Measurements from ENCODE around the gene VGLL4.

VGLL4 gene

DNA sequence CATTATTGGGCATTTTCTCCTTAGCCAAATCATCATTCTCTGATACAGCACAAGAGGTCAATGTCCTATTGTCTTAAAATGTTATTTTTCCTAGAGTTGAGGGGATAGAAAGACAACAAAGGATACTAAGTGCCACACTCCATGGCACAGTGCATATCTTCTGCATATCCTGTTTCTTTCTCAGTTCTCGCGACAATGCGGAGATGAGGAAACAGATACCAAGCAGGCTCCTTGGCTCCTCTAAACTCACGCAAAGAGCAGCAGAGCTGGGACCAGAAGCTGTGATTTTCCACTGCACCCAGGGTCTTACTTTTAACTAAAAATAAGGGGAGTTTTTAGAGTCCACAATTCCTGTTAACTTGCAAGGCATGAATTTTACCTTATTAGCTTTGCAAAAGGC, 10.5 kb upstream of the VGLL4 start:
- H3K4me3 ChIP-seq (ENCODE audit: control insufficient read depth, low read depth, low read length): no peak overlapping the region
- DNase-seq (ENCODE audit: low read depth): no peak
- TF ChIP-seq, protein P1, sequence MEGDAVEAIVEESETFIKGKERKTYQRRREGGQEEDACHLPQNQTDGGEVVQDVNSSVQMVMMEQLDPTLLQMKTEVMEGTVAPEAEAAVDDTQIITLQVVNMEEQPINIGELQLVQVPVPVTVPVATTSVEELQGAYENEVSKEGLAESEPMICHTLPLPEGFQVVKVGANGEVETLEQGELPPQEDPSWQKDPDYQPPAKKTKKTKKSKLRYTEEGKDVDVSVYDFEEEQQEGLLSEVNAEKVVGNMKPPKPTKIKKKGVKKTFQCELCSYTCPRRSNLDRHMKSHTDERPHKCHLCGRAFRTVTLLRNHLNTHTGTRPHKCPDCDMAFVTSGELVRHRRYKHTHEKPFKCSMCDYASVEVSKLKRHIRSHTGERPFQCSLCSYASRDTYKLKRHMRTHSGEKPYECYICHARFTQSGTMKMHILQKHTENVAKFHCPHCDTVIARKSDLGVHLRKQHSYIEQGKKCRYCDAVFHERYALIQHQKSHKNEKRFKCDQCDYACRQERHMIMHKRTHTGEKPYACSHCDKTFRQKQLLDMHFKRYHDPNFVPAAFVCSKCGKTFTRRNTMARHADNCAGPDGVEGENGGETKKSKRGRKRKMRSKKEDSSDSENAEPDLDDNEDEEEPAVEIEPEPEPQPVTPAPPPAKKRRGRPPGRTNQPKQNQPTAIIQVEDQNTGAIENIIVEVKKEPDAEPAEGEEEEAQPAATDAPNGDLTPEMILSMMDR (conservative IDR thresholded peaks at IDR 0.05; ENCODE audit: control insufficient read depth, insufficient read depth, low read depth, low read length): no peak

DNA sequence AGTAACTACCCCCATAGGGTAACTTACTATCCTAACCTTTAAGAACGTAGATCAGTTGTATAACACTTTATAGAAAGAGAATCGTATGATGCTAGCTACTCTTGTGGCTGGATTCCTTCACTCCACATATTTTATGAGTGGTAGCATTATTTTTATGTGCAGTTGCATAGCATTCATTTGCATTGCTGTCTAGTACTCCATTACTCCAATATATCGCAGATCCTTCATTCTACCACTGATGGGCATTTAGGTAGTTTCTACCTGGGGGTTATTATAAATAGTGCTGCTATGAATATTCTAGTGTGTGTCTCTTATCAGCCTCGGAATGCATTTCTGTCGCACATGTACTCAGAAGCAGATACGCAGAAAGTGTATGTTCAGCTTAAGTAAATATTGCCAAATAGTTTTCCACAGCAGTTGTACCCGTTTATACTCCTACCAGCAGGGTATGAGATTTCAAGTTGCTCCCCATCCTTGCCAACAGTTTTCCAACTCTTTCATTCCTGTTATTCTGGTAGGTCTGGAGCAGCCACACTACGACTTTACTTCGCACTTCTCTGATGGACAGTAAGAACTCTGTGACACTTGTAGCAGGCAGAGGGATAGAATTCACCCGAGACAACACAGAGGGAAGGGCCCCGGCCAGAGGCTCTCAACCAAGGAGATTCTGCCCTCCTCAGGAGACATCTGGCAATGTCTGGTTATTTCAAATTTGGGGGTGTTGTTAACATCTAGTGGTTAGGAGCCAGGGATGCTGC, 9.8 kb upstream of the VGLL4 start:
- TF ChIP-seq, protein P1 (conservative IDR thresholded peaks at IDR 0.05; ENCODE audit: control insufficient read depth, insufficient read depth, low read depth, low read length): no peak
- H3K4me3 ChIP-seq (ENCODE audit: control insufficient read depth, low read depth, low read length): no peak overlapping the region
- DNase-seq (ENCODE audit: low read depth): no peak

DNA sequence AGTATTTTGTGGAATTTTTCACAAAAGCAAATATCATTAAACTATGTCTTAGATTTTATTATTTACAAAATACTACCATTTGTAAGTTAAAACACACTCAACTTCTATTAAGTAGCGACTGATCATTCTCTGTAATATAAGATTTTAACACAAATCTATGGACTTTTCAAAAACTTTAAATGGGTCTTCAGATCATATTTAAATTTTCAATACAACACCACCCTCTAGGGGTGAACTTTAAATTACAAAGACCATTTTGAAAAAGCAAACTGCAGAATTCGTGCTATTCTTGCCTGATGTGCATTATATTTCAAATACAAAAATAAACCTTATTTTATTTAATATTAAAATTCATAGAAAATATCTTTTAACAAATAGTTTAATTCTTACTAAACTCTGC, 8.2 kb upstream of the VGLL4 start:
- no peak overlapping the region for H3K4me3 ChIP-seq (ENCODE audit: control insufficient read depth, low read depth, low read length)
- DNase-seq (ENCODE audit: low read depth): peak; percentile 59
- TF ChIP-seq, protein P1 (conservative IDR thresholded peaks at IDR 0.05; ENCODE audit: control insufficient read depth, insufficient read depth, low read depth, low read length): peak; percentile 39

DNA sequence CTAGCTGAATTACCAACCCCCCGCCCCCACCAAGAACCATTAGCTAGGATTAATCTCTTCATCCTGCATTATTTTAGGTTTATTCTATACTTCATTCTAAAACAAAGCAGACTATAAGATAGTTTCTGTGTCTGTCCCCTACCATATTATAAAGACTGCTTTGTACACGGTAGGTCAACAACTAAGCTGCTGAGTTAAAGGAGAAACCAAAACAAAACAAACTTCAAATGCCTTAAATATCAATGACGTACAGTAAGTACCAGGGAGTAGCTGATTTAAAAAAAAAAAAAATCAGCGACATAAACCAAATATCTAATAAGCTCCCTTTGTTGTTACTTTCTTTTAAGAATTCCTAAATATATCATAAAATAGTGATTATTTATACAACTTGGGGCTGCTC, 7.8 kb upstream of the VGLL4 start:
- TF ChIP-seq, protein P1 (conservative IDR thresholded peaks at IDR 0.05; ENCODE audit: control insufficient read depth, insufficient read depth, low read depth, low read length): no peak
- no peak for DNase-seq (ENCODE audit: low read depth)
- no peak overlapping the region for H3K4me3 ChIP-seq (ENCODE audit: control insufficient read depth, low read depth, low read length)

DNA sequence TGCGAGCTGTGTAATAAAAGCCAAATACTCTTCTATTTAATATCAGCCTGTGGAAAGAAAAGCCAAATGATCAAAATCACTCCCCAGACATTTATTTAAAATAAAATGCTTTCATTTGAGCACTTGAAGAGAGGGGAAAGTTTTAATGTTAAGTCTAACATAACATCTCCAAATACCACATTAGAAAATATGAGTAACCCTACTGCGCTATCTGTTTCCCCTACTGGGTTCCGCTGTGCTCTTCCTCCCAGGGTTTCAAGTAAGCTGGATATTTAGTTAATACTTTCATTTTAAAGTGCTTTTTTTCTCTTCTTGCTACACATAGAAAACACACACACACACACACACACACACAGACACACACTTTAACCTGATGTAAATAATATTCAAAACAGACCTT, 6.7 kb upstream of the VGLL4 start:
- no peak for DNase-seq (ENCODE audit: low read depth)
- TF ChIP-seq, protein P1 (conservative IDR thresholded peaks at IDR 0.05; ENCODE audit: control insufficient read depth, insufficient read depth, low read depth, low read length): no peak
- no peak overlapping the region for H3K4me3 ChIP-seq (ENCODE audit: control insufficient read depth, low read depth, low read length)

DNA sequence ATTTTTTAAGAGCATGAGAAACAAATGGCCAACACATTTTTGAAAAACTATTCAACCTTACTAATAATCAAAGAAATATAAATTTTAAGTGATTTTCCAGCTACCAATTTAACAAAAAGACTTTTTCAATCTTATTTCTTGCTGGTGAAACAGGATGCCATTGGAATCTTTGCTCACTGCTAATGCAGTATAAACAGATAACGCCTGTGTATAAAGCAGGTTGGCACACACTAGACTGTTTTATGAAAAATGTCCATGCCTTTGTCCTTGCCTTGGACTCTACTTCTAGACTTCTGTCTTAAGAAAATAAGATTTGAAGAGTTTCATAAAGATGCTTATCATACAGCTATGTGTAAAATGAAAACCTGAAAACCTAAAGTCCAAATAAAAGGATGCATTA, 5.0 kb upstream of the VGLL4 start:
- no peak for DNase-seq (ENCODE audit: low read depth)
- TF ChIP-seq, protein P1 (conservative IDR thresholded peaks at IDR 0.05; ENCODE audit: control insufficient read depth, insufficient read depth, low read depth, low read length): no peak
- no peak overlapping the region for H3K4me3 ChIP-seq (ENCODE audit: control insufficient read depth, low read depth, low read length)

Data from fibroblast of mammary gland (primary cell).